Dedifferentiated amniotic fluid mesenchymal stem cell (primary cell): ENCODE measurements around the gene FAR2.
"Not testable (repeated sequence)": the region's sequence is repeated elsewhere in the genome, so short reads cannot be mapped to it uniquely, and the experiment has no call there.

ENCODE experiments used
- DNase-seq: peaks from one replicate; pipeline ENCODE4 v3.0.0-alpha.2; 2016; ENCODE audit errors: extremely low spot score

FAR2 gene

DNA sequence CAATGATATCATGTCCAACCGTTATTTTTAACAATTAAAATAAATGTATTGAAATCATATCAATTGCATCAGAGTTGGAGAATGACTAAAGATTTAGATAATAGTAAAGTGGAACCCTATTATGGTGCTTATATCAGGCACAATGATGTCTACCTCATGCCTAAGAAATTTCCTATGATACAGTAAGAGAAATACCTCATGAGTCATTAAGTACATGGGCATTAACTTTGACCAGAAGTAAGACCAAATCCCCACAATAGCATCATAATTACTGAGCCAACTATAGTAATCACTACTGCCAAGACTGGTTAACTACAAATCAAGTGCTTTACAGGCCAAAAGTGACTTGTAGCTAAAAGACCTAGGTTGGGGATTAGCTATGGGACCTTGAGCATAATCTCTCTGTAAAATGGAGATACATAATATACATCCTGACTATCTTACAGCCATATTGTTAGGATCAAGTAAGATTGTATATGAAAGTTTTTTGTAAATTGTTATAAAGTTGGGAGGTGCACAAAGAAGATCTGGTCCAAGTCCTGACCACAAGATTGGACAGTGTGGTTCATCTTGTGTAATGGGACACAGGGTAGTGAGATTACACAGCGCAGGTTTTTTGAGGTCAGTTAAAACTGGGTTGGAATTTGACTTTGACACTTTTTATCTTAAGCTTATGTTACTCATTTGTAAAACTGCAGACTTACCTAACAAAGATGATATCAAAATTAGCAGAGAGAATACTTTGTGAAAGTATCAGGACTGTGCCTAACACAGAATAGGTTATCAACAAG, 171.4 kb downstream of the FAR2 start:
- peak; percentile 45 for DNase-seq

DNA sequence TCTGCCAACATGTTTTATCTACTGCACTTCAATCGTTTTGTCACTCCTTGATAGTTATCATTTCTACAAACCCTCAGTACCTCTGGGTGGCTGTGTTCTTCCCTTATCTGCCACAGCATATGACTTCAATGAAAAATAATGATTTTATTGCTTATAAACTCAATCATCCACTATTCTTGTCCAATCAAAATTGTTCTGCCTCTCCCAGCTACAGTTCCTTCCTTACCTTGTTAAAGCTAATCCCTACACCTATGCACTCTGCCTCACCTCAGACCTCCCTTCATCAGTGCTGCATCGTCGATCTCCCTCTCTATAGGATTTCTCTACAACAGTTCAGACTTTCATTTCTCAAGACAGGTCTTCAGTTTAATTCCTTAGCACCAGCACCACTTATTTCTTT, 173.1 kb downstream of the FAR2 start:
- DNase-seq, result no peak

DNA sequence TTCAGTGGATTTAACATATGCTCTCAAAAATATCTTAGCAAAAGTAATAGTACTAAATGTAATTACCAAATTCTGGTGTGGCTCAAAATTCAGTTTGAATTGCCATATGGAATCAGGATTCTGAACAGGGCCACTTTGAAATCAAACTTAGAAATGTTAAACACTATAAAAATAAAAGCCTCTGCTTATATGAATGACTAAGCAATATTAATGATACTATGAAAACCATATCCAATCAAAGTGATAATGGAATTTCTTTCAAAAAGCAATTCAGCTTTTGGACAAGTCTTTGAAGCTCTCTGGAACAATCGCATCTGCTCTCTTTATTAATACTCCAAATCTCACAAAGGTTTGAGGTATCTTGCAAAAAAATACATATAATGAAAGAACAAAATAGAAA, 180.3 kb downstream of the FAR2 start:
- no peak for DNase-seq

DNA sequence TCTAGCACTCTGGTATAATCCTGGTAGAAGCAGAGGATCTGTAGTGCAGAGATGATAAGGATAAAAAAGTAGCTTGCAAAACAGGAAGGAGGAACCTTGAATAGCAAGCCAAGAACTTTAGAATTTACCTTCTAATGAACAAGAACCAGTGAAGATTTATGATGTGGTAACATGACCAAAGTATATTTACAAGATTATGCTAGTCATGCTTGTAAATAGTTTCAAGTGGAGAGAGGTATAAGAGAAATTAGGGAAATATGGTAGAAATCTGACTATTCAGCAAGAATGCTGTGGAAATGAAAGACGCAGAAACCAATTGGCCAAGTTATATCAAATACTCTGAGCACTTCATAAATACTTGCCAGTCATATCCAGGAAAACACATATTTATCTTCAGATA, 184.1 kb downstream of the FAR2 start:
- DNase-seq, result no peak

DNA sequence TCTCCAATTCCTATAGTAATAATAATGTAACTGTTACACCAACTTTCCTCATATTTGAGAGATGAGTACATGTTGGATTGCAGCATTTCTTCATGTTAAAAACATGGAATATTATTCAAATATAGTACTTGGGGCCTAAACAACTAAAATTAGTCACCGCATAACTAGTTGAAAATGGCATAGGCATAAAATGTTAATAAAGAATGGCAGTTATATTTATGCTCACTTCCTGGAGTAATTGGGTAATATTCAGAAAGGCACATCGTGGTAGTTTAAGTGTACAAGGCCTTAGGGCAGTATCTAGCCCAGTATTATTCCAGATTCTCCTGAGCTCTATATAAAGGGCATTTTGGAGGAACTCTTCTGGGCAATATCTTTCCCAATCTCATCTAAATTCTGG, 185.9 kb downstream of the FAR2 start:
- no peak for DNase-seq

DNA sequence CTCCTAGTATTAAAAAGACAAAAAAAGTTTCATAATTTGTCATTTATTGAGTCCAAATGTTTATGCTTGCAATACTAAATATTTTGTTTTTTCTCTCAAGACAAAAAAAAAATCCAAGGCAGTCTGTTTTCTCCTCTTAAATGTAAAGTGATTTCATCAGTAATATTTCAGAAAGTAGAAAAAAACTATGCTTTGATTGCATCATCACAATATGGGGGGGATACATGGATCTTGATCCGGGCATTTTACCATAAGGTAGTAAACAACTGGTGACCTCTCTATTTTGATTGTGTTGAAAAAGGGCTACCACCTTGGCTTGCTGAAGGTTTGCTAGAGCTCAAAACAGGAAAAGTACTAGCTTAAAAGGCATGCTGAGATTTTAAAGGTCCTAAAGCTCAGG, 188.2 kb downstream of the FAR2 start:
- peak; percentile 2 for DNase-seq

DNA sequence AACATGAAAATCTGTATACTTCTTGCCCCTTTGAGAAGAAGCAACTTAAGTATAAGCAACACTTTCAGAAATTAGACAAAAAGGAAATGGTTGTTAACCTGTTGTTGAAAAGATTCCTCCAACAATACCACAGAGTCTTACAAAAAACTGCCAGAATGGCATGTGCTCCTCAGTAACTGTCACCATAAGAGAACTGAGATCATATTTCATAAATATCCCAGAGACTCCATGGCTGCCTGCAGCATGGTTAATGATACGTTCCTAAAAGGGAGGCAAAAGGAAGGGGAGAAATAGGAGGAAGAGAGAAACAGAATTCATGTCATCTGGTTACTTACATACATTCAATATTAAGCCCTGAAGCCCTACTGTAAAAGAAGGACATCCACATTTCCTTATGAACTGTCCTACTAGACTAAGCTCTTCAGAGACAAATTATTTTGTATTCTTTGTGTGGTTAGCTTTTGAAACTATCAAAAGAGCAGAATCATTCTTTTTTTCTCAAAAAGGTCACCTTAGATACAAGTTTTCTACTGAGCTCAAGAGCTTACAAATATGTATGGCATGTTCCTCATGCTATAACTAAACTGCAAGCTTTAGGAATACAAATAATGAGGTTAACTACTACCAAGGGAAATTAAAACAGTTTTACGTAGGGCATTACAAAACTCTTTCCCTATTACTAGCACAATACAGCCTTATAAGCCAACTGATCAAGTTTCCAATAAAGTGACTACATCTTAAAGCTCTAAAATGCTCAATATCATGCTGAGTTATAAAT, 194.1 kb downstream of the FAR2 start:
- no peak for DNase-seq

DNA sequence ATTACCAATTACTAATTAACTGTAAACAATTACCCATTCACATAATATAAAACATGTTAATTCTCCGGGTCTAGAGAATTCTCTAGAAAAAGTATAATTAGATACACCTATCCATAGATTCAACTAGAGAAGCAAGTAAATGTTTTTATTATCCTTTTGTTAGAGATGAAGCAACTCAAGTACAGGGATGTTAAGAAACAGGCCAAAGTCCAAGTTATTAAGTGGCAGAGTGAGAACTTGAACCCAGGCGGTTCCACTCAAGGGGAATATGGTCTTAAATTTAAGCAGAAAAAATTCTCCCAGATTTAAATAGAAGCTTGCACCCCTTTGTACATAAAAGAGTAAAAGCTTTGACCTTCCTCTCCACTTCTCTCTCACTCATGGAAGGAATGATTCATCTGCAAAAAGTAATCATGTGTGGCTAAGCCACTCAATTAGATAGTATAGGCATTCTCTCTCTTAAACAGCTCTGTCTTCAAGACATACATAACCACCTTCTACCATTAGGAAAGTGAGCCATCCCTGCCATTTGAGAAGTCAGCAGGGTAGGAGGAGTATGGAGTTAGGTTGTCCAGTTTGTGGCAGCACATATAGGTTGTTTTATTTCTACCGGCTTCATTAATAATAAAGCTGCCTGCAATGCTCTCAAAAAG, 197.8 kb downstream of the FAR2 start:
- no peak for DNase-seq

DNA sequence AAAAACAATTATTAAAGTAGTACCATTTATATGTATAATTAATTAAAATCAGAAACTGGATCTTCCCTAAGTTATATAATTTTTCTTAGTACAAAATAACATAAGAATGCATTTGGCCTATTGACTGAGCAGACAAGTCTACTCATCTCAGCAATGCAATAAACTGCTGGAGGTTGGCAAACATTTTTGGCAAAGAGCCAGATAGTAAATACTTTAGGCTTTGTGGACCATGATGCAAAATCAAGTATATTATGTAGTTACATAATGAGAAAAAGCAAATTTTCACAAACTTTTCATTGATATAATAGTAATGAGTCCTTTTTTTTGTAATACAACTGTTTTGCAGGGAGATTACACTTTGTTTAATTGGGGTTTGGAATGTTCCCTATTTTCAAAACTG, 201.0 kb downstream of the FAR2 start:
- DNase-seq, result peak; percentile 43

DNA sequence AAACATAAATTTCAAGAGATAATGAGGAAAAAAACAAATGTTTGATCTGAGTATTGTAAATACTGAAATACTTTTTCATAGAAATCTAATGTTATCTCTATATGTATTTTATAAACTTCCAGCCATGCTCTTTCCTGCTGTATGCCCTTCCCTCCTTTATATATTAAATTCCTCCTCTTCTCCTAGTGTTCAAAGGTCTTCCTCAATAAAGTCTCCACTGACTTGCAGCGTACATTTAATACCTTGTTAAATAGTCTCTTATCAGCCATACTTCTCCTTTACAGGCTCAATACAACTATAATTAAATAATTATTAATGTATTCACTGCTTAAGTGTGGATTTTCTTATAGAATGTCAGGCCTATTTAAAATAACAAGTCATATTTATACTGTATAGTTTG, 205.9 kb downstream of the FAR2 start:
- no peak for DNase-seq

DNA sequence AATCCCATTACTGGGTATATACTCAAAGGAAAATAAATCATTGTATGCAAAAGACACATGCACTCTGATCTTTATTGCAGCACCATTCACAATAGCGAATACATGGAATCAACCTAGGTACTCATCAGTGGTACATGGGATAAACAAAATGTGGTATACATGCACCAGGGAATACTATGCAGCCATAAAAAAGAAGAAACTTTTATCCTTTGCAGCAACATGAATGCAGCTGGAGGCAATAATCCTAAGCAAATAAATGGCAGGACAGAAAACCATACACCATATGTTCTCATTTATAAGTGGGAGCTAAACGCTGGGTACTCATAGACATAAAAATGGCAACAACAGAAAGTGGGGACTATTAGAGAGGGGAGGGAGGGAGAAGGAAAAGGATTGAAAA, 216.0 kb downstream of the FAR2 start:
- DNase-seq, result no peak

DNA sequence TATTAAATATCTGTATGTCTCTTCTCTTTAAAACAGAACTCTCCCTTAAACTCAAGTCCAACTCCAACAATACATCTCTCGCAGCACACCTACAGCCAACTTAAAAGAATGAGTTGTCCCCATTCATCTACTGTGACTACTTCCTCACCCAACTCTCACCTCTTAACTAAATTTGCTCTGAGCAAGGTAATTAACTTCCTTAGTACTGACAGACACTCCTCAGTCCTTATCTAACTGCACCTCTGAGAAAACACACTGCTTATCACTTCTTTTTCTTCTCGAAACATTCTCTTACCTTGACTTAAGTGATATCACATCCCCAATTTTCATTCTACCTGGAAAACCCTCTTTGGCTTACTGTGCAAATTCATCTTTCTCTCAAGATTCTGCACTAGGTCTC, 224.9 kb downstream of the FAR2 start:
- DNase-seq, result no peak

DNA sequence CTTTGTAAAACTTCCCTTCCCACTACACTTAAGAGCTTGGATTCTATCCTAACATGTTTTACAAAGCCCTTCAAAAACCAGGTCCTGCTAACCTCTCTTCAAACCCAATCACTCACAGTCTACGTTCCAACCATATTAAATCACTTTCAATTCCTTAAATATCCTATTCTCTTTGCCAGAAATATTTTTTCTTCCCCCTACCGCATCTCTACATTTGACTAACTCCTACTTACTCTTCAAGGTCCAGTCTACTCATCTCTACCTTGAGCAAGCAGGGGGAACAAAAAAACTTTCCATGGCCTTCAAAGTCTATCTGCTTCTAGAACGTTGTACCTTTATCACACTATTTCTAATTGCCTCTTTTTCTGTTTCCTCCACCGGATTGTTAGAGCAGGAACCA, 225.8 kb downstream of the FAR2 start:
- DNase-seq, result no peak

DNA sequence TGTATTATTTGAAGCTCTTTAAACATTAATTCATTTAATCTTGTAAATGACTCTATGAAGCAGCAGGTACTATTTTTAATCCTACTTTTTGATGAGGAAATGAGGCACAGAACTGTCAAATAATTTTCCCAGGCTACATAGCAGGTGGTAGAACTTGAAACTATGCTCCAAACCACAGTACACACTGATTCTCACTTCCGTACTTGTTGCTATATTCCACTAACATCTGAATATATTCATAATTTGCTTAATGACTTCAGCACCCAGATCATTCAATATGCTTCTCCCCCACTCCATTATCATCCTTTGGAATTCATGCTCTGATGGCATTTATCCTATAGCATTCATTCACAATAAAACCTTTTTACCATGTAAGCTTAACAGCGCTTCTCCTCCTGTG, 227.0 kb downstream of the FAR2 start:
- DNase-seq, result no peak

DNA sequence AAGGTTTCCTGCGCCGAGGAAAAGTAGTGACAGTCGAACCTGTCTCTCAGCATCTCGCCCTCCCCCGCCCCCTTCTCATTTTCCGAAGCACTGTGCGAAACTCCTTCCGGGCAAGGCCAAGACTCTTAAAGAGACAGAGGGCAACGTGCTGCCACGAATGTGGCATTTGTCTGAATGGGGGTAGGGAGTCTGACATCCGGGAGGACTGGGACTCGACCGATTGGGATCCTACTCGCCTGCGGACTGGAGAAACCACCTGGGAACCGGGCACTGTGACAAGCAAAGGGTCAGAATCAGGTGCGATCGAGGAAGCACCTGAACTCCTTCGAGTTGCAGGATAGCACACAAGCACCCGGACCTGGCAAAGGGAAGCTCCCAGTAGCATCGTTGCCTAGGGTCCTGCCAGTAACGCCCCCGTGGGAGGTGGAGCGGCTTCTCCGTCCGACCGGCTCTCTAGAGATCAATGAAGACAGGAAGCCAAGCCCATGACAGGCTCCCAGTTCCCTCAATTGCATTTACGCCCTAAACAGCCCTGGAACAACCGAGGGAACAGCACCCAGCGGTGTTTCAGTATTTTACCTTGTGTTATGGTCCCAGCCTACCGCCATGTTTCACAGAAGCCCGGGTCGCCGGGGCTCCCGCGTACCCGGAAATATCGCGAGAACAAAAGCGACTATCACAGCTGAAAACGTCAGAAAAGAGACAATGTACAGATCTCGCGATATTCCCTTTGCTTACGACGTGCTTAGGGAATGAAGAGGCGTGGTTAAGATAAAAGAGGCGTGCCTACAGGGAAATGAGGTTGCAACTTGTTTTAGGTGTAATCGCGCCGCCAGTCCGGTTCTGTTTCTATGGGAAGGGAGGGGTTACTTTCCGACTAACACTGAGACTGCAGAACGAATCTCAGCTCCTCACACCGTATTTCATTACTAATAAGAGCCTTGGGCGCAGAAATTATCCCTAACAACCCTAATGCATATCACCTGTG, 231.8 kb downstream of the FAR2 start, which contains the start of gene ERGIC2:
TSS of gene ERGIC2 (minus strand) at position 637 of the 988 bp plus-strand sequence. CDS start 9,539 bp downstream, outside the sequence.
- peak; percentile 100 for DNase-seq

DNA sequence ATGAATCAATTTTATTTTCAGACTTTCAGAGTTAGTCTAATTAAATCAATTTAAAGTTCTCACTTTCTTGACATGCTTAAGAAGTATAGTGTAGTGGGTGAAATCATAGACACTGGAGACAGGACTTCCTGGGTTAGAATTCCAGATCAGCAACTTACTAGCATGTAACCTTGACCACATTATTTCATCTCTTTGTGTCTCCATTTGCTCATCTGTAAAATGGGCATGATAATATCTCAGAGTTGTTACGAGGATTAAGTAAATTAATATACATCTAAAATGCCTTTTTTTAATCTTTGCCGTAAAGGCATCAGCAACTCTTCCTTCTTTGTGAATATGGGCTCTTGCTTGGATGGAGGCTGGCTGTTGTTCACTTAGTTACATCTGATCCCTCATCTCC, 233.2 kb downstream of the FAR2 start:
- no peak for DNase-seq

DNA sequence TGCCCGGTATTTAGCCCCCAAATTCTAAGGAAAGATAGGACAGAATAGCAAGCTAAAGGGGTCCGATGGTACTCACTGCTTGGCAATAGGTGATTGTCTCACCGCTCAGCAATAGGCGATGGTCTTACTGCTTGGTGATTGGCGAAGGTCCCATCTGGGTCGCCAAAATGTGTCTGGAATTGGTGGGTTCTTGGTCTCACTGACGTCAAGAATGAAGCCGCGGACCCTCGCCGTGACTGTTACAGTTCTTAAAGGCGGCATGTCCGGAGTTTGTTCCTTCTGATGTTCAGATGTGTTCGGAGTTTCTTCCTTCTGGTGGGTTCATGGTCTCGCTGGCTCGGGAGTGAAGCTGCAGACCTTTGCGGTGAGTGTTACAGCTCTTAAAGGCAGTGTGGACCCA, 236.1 kb downstream of the FAR2 start:
- DNase-seq, result not testable (repeated sequence)
